Measurements from ENCODE around the gene THOP1. TPM values are rescaled to one million over a fixed set of nuclear protein-coding genes. Genes with fewer than 3 reads are reported as not detected.
"Not testable (repeated sequence)": the region's sequence is repeated elsewhere in the genome, so short reads cannot be mapped to it uniquely, and the experiment has no call there.

Gene THOP1
- total RNA-seq, 1 experiment from 2014 or later, result 143 TPM

DNA sequence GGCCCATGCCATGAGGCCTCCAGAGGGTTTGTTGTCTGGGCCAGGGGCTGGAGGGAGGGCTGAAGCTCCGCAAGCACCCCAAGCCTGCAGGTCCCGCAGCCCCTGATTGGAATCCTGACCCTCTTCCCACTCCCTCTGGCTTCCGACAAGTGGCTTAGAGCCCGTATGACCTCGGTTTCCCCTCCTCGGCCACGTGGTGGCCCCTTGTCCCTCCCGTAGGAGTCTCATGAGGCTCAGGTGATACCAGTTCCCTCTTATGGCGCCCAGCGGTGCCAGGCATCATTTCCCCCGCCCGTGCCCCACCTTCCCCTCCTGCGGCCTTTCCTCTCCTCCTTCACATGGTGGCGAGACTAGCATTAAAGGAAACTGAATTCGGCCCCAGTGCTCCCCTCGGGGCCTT is 6.1 kb downstream of the THOP1 start:
- H3K27ac ChIP-seq (ENCODE audit: low read length), result no peak overlapping the region
- ATAC-seq (no peak), DNase-seq (ENCODE audit: low read depth, low spot score) (no peak)
- no peaks in the 10 kb centered on the region for H3K9me3 ChIP-seq (ENCODE audit: control insufficient read depth, insufficient read depth, low read depth, low read length)
- ChIA-PET POLR2A (no interaction called here), CTCF (no interaction called here)
- no TSS peak for BruUV-seq (replicated peaks)
- intact Hi-C loops (cut with micrococcal nuclease; ENCODE audit: unreplicated experiment) (no loop called here), in situ Hi-C loops (cut with HindIII; ENCODE audit: low pct_unique_long_range_greater_than_20kb, low sequenced_read_pairs) (no loop called here)
- H3K27me3 ChIP-seq (ENCODE audit: control insufficient read depth, insufficient read depth, low read length), result no peaks in the 10 kb centered on the region
- no peaks in the 10 kb centered on the region for H3K4me1 ChIP-seq (ENCODE audit: control insufficient read depth, insufficient read depth, low read length)
- TF ChIP-seq, protein P1, sequence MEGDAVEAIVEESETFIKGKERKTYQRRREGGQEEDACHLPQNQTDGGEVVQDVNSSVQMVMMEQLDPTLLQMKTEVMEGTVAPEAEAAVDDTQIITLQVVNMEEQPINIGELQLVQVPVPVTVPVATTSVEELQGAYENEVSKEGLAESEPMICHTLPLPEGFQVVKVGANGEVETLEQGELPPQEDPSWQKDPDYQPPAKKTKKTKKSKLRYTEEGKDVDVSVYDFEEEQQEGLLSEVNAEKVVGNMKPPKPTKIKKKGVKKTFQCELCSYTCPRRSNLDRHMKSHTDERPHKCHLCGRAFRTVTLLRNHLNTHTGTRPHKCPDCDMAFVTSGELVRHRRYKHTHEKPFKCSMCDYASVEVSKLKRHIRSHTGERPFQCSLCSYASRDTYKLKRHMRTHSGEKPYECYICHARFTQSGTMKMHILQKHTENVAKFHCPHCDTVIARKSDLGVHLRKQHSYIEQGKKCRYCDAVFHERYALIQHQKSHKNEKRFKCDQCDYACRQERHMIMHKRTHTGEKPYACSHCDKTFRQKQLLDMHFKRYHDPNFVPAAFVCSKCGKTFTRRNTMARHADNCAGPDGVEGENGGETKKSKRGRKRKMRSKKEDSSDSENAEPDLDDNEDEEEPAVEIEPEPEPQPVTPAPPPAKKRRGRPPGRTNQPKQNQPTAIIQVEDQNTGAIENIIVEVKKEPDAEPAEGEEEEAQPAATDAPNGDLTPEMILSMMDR (IDR thresholded peaks at IDR 0.05), result no peak
- TF ChIP-seq, protein P2, sequence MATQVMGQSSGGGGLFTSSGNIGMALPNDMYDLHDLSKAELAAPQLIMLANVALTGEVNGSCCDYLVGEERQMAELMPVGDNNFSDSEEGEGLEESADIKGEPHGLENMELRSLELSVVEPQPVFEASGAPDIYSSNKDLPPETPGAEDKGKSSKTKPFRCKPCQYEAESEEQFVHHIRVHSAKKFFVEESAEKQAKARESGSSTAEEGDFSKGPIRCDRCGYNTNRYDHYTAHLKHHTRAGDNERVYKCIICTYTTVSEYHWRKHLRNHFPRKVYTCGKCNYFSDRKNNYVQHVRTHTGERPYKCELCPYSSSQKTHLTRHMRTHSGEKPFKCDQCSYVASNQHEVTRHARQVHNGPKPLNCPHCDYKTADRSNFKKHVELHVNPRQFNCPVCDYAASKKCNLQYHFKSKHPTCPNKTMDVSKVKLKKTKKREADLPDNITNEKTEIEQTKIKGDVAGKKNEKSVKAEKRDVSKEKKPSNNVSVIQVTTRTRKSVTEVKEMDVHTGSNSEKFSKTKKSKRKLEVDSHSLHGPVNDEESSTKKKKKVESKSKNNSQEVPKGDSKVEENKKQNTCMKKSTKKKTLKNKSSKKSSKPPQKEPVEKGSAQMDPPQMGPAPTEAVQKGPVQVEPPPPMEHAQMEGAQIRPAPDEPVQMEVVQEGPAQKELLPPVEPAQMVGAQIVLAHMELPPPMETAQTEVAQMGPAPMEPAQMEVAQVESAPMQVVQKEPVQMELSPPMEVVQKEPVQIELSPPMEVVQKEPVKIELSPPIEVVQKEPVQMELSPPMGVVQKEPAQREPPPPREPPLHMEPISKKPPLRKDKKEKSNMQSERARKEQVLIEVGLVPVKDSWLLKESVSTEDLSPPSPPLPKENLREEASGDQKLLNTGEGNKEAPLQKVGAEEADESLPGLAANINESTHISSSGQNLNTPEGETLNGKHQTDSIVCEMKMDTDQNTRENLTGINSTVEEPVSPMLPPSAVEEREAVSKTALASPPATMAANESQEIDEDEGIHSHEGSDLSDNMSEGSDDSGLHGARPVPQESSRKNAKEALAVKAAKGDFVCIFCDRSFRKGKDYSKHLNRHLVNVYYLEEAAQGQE (IDR thresholded peaks at IDR 0.05; ENCODE audit: insufficient read depth in 1 of 2, low read depth in 2 of 2, low read length in 1 of 2), result no peak
- TF ChIP-seq TCF7L2 (IDR thresholded peaks at IDR 0.05; ENCODE audit: low read depth, low read length) (no peak), SIN3A (IDR thresholded peaks at IDR 0.05; ENCODE audit: borderline replicate concordance, insufficient read depth, low read depth, low read length) (no peak)
- no peaks in the 10 kb centered on the region; the same call in 1 of the 2 replicates for H3K36me3 ChIP-seq (ENCODE audit: control insufficient read depth, insufficient read depth, low read length)
- no peak overlapping the region for H3K4me3 ChIP-seq (ENCODE audit: low read depth in 2 of 2, low read length in 2 of 2)

DNA sequence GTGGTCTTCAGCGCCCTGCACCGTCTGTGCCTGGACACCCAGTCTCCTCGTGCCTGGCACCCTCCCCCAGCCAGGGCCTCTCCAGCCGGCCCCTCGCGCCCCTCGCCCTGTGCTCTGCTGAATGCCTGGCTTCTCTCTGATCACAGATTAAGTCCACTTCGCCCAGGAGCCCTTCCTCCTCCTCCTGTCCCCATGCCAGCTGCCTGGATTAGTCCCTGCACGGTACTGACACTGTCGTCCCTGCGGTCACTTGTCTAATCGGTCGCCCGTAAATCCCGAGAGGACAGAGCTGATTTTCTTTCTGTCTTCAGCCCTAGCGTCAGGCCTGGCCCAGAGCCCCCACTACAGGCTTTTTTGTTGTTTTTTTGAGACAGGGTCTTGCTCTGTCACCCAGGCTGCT is 6.6 kb downstream of the THOP1 start:
- POLR2A ChIA-PET, result no interaction called here
- H3K9me3 ChIP-seq (ENCODE audit: control insufficient read depth, insufficient read depth, low read depth, low read length), result no peaks in the 10 kb centered on the region
- H3K36me3 ChIP-seq (ENCODE audit: control insufficient read depth, insufficient read depth, low read length), result no peaks in the 10 kb centered on the region; the same call in 1 of the 2 replicates
- no TSS peak for BruUV-seq (replicated peaks)
- no peak overlapping the region for H3K4me3 ChIP-seq (ENCODE audit: low read depth in 2 of 2, low read length in 2 of 2)
- intact Hi-C loops (cut with micrococcal nuclease; ENCODE audit: unreplicated experiment) (no loop called here), in situ Hi-C loops (cut with HindIII; ENCODE audit: low pct_unique_long_range_greater_than_20kb, low sequenced_read_pairs) (no loop called here)
- DNase-seq (ENCODE audit: low read depth, low spot score) (no peak), ATAC-seq (no peak)
- H3K27ac ChIP-seq (ENCODE audit: low read length), result no peak overlapping the region
- no peaks in the 10 kb centered on the region for H3K27me3 ChIP-seq (ENCODE audit: control insufficient read depth, insufficient read depth, low read length)
- H3K4me1 ChIP-seq (ENCODE audit: control insufficient read depth, insufficient read depth, low read length), result no peaks in the 10 kb centered on the region
- TF ChIP-seq, protein P2 (IDR thresholded peaks at IDR 0.05; ENCODE audit: insufficient read depth in 1 of 2, low read depth in 2 of 2, low read length in 1 of 2), result no peak
- no peak for TF ChIP-seq TCF7L2 (IDR thresholded peaks at IDR 0.05; ENCODE audit: low read depth, low read length)
- CTCF ChIA-PET, result no interaction called here

DNA sequence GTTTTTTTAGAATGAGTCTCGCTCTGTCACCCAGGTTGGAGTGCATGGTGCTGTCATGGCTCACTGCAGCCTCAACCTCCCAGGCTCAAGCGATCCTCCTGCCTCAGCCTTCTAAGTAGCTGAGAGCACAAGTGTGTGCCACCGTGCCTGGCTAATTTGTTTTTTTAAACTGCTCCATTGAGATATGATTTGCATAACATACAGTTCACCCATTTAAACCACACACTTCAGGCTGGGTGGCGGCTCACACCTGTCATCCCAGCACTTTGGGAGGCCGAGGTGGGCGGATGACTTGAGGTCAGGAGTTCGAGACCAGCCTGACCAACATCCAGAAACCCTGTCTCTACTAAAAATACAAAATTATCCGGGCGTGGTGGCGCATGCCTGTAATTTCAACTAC is 7.4 kb downstream of the THOP1 start:
- ATAC-seq; H3K36me3 ChIP-seq (ENCODE audit: control insufficient read depth, insufficient read depth, low read length); intact Hi-C loops (cut with micrococcal nuclease; ENCODE audit: unreplicated experiment): not testable (repeated sequence)

More for the DNA sequence above, 7.4 kb downstream of the THOP1 start:
- POLR2A ChIA-PET; H3K4me3 ChIP-seq (ENCODE audit: low read depth in 2 of 2, low read length in 2 of 2); in situ Hi-C loops (cut with HindIII; ENCODE audit: low pct_unique_long_range_greater_than_20kb, low sequenced_read_pairs); H3K27ac ChIP-seq (ENCODE audit: low read length); H3K4me1 ChIP-seq (ENCODE audit: control insufficient read depth, insufficient read depth, low read length); H3K27me3 ChIP-seq (ENCODE audit: control insufficient read depth, insufficient read depth, low read length); BruUV-seq (replicated peaks); DNase-seq (ENCODE audit: low read depth, low spot score); CTCF ChIA-PET; H3K9me3 ChIP-seq (ENCODE audit: control insufficient read depth, insufficient read depth, low read depth, low read length): not testable (repeated sequence)

Measured in Panc1 (cell line).